GM12873 (cell line): ENCODE data around the gene MOCOS.

Source experiments
- TF ChIP-seq, protein P1 (sequence below): IDR thresholded peaks from 2 replicates; pipeline ENCODE4 v1.5.1; 2012; ENCODE audit warnings: low read depth, mild to moderate bottlenecking, moderate library complexity, low read length, control low read depth; ENCODE audit not compliant: insufficient read depth; ENCODE audit errors: missing control alignments

Gene MOCOS

DNA sequence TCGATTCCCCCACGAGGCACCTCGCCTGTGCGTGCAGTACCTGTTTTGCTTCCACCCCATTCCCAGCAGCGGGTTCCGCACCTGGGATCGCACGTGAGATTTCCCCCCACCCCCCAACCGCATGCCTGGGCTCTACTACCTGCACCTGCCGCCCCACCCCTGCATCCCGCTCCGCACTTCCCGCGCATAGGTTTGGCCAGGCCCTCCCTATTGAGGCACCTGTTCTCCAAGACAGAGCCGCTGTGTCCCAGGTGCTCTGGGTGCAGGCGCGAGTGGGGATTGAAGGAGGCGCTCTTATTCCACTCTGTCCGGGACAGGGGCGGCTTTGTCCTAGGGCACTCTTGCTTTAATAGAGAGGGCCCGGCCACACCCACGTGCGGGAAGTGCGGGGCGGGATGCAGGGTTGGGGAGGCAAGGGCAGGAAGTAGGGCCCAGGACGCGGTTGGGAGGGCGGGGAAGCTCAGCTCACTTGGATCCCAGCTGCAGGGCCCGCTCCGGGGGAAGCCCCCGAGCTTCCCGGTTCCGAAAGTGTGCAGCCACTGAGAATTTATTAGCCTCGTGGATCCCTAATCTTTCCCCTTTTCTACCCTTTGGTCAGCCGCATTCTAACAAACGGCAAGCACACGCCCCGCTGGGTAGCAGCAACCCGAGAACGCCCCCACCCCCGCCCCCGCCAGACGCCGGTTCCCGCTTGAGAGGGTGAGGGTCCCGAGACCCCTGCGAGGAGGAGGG, 670 bp upstream of the MOCOS start:
- TF ChIP-seq, protein P1, sequence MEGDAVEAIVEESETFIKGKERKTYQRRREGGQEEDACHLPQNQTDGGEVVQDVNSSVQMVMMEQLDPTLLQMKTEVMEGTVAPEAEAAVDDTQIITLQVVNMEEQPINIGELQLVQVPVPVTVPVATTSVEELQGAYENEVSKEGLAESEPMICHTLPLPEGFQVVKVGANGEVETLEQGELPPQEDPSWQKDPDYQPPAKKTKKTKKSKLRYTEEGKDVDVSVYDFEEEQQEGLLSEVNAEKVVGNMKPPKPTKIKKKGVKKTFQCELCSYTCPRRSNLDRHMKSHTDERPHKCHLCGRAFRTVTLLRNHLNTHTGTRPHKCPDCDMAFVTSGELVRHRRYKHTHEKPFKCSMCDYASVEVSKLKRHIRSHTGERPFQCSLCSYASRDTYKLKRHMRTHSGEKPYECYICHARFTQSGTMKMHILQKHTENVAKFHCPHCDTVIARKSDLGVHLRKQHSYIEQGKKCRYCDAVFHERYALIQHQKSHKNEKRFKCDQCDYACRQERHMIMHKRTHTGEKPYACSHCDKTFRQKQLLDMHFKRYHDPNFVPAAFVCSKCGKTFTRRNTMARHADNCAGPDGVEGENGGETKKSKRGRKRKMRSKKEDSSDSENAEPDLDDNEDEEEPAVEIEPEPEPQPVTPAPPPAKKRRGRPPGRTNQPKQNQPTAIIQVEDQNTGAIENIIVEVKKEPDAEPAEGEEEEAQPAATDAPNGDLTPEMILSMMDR: no peak

DNA sequence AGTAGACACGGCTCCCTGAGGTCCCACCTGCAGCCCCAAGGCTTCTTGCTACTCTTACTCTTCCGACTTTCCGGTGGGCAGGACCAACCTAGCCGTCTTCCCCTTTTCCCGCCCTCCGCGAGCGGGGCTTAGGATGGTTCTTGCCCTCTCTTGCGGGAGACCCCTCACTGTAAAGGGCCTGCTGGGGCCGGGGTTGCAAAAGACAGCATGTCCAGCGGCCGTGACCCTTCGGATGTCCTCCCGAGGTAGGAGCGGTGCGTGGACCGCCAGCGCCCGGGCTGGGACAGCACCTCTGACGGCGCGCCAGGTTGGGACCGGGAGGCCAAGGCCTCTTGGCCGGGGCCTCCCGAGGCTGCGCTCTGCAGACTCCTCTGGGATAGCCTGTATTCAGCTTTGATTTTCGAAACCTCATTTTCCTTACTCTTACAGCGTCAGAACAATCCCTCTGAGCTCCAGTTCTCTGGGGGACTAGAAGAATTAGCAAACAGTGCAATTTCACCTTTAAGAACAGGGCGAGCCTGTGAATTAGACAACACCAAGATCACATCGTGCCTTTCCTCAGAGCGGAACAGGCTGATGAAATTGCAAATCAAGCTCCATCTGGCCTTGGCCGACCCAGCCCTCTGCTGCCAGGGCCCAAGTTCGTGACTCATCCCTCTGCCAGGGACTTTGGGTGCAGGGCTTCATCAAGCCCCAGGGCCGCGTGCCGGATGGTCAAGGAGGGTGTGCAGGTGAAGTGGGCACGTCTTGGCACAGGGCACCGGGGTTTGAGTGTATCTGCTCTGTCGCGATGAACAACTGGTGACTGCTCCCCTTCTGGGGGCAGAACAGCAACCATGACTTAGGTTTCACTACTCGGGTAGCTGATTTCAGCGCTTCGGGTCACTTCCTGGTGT, 777 bp downstream of the MOCOS start:
- TF ChIP-seq, protein P1: no peak

DNA sequence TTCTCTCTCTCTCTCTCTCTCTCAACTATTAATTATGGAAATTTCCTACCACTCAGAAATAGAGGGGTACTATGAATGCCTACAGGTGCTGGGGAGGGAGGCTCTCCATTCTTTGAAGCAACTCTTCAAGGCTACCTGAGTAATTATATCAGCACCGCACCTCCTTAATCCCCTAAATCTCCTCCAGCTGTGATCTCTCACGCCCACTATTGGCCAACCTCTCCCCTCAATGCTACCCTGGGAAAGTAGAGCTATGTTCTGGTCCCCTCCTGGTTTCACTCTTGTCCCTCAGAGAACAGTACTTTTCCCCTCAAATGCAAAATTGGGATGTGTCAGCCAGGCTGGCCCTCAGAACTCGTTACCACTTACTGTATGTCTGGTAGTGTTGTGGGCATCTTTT, 1.6 kb downstream of the MOCOS start:
- TF ChIP-seq, protein P1: no peak

DNA sequence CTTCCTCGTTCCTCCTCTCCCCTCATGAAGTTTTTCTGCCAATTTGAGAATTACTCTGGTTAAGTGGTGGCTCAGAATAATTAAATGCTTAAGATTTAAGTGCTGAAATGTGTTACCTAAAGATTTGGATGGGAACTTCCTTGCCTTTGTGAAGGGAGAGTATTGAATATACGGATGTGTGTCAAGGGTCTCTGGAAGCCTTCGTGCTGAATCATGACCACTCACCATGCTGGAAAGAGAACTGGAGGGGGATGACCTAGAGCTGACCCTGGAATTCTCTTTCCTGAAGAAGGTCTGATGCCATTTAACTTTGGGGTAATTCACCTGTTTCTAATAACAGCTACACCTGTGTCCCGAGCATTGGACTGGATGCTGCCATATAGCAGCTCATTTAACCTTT, 2.2 kb downstream of the MOCOS start:
- TF ChIP-seq, protein P1: no peak

DNA sequence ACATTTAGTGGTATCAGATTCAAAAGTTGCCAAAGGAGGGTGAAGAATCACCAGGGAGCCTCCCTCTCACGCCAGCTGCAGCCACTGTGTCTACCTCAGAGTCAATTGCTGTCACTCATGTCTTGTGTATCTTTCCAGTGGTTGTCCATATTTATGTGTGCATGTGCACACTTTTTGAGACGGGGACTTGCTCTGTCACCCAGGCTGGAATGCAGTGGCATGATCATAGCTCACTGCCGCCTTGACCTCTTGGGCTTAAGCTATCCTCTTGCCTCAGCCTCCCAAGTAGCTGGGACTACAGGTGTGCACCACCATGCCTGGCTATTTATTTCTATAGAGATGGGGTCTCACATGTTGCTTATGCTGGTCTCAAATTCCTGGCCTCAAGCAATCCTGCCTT, 4.0 kb downstream of the MOCOS start:
- TF ChIP-seq, protein P1: no peak

DNA sequence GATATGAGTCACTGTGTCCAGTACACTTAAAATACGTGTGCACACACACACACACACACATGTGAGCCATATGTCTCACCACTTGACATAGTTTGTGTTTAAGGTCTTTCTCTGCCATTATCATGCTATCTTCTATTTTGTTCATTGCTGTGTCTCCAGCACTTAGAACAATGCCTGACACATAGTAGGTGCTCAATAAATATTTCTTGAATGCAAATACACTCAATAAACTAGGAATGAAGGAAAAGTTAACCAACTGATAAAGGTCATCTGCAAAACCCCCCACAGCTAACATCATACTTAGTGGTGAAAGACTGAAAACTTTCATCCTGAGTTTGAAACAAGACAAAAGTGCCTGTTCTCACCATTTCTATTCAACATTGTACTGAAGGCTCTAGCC, 4.4 kb downstream of the MOCOS start:
- TF ChIP-seq, protein P1: no peak

DNA sequence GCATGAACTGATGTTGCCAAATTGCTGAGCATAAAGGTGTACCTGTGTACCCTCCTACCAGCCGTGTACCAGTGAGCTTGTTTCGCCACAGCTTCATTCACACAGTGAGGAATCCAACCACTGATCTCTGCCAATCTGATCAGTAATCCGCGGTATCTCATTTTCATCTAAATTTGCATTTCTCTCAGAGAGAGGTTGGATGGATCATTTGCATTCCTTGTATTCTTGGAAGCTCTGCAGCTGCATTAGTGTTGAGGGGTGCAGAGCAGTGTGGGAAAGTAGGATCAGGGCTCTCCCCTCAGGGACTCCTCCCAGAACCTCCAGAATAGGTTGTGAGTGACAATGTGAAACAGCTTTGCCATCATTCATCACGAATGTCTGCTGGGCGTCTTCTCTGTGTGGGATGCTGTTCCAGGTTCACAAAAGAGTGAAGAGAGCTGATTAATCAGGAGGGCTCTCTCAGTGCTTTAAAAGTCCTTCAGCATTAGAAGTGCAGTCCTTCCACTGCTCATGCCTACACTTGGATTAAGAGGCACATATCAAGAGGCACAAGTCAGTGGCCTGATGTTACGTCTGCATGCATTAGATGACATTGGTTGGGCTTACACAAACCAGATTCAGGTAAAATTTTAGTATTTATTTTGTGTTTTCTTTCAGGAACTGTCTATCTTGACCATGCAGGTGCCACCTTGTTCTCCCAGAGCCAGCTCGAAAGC, 7.5 kb downstream of the MOCOS start:
- TF ChIP-seq, protein P1: no peak
